Measurements from ENCODE around the gene SEC14L1.
"Not testable (repeated sequence)": the region's sequence is repeated elsewhere in the genome, so short reads cannot be mapped to it uniquely, and the experiment has no call there.

The SEC14L1 gene

DNA sequence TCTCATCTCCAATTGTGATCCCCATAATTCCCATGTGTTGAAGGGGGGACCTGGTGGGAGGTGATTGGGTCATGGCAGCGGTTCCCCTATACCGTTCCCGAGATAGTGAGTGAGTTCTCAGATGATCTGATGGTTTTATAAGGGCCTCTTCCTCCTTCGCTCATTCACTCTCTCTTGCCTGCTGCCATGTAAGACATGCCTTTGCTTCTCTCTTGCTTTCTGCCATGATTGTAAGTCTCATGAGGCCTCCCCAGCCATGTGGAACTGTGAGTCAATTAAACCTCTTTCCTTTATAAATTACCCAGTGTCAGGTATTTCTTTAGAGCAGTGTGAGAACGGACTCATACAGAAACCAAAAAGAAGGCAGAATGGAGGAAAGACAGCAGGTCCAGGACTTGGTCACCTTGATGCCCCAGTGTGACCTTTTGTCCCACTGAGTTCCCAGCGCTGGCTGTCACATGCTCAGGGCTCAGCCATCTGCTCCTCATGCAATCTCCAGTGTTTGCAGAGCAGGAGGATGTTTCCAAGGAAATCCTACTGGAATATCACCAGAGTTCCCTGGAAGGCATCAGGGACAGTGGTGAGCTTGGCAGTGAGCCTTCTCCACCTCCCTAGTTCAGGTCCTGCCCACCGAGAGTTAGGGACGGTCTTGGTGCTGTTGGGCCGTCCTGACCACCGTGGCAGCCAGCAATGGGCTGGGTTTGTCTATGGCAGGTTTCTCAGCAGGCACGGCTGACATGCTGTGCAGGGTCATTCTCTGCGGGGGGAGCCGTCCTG is 96.7 kb downstream of the SEC14L1 start:
- DNase-seq (ENCODE audit: low read depth): no peak

DNA sequence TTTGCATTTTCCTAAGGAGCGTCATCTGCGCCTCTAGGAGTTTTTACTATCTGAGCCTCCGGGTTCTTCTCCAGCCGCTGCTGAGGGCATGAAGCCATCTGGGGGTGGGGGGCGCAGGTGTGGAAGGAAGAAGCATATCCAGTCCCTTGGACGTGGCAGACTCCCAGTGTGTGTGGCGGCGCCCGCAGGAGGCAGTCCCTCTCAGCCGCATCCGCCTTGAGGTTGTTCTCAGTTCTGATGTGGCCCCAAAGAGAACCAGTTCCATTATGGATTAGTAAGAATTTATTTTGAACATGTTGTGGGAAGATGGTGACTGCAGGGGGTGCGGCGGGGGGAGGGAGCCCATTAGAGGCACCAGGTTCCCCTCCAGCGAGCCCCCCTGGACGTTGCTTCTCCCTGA is 100.2 kb downstream of the SEC14L1 start:
- DNase-seq (ENCODE audit: low read depth): no peak

DNA sequence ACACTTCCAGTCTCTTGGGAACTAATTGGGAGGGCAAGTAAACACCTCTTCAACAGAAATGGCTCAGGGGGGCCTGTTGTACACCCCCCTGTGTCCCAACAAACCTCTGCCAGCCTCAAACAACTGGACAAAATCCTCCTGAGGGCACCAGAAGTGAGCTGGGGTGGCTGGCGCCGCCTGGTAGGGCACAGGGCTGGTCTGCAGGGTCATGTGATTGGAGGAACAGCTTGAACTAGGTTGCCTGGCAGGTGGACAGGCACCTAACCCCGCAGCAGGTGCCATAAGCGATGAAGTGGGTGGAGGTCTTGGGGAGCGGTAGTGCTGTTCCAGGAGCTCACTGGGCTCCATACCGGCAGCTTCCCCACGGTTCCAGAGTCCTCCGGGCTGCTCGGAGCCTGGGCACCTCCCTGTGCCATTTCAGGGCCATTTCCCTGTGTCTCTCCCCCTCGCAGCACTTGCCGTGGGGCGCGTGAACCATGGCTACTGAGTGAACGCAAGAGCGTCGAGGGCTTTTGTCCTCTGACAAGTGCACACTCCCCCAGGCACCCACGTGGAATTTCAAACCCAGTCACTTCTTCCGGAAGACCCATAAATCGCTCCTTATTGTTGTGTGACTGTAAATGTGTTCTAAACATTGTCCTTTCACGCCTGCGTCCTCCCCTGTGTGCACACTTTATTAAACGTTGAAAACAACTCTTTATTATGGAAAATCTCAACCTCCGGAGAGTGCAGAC is 101.5 kb downstream of the SEC14L1 start:
- no peak for DNase-seq (ENCODE audit: low read depth)

DNA sequence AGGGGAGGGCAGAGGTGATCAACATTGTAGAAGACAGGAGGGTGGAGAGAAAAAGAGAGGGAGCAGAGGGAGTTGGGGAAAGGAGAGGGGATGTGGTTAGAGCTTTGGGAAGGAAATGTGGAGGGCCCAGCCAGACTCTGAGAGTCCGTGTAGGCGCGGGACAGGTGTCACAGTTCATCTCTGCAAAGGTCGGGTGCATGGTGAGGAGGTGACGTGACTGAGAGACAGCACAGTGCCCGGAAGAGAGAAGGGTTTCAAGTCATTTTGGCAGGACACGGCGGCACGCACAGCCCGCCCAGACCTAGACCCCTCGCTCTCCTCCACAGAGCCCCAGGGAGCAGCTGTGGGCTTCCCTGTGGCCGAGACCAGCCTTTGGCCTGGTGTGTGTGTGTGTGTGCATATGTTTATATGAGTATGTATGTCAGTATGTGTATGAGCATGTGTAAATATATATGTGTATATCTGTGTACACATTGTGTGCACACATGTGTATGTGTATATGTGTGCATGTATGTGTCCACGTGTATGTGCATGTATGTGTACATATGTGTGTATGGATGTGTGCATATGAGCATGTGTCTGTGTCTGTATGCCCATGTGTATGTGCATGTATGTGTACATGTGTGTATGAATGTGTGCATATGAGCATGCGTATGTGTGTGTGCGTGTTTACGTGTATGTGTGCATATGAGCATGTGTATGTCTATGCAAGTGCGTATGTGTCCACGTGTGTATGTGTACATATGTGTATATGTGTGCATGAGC is 104.6 kb downstream of the SEC14L1 start:
- DNase-seq (ENCODE audit: low read depth): no peak

DNA sequence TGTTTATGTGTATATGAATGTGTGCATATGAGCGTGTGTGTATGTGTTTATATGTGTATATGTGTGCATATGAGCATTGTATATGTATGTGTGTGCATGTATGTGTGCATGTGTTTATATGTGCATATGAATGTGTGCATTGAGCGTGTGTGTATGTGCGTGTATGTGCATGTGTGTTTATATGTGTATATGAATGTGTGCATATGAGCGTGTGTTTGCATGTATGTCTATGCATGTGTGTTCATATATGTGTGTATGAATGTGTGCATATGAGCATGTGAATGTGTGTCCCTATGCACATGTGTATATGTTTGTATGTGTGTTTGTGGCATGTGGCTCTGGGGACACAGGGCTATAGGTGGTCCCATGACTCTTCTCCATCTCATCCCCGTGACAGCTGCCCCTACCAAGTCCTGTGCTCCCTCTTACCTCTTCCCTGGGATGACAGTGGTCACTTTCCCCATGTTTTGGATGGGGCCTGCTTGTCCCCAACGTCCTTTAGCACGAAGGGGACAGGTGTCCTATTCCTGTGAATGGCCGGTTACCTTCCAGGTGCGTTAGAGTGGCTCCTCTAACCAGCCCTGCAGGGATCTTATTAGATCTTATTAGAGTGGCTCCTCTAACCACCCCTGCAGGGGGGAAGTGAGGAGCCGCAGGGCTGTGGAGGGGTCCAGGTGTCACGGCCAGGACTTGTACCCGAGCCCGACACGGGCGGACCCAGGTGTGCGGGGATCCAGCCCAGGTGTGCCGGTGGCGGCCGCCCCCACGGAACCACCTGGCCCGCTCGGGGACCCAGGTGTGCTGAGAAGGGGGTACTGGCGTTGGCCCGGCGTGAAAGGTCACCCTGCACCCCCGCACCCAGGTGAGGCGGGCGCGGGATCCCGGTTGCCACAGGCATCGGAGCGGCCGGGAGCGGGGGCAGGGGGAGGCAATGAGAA is 105.6 kb downstream of the SEC14L1 start:
- no peak for DNase-seq (ENCODE audit: low read depth)

DNA sequence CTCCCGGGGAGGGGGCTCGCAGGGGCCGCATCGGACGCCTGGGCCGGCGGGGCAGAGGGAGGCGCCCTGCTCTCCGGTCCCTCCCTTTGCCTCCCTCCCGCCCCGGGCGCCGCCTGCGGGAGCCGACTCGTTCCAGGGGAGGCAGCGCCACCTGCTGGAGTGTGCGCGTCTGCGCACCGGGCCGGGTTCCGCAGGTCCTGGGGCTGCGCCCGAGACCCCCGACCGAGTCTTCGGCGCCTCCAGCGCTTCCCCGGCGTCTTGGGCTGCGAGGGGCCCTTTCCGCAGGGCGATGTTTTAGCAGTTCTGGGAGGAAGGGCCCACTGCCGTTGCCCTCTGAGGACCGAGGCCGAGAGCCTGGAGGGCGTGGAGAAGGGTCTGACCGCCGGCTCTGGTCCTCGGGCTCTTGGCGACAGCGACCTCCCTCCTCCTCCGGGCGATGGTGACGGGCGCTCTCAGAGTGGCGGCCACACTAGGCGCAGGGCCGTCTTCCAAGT is 106.3 kb downstream of the SEC14L1 start:
- DNase-seq (ENCODE audit: low read depth): peak; percentile 80

DNA sequence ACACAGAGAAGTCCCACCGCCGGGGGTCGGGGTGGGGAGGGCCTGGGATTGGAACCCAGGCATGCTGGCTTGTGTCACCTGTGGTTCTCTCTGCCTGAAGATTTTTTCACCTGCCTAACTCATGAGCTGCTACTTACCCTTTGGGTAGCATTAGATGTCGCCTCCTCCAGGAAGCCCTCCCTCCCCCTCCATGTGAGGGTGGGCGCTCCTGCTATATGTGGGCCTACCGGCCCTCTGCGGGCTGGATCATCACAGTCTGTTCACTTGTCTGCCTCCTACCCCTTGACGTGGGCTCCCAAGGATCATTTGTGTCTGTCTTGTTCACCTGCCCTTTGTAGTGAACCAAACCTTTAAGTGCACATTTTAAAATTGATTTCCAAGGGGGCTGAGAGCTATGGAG is 106.8 kb downstream of the SEC14L1 start:
- DNase-seq (ENCODE audit: low read depth): no peak

DNA sequence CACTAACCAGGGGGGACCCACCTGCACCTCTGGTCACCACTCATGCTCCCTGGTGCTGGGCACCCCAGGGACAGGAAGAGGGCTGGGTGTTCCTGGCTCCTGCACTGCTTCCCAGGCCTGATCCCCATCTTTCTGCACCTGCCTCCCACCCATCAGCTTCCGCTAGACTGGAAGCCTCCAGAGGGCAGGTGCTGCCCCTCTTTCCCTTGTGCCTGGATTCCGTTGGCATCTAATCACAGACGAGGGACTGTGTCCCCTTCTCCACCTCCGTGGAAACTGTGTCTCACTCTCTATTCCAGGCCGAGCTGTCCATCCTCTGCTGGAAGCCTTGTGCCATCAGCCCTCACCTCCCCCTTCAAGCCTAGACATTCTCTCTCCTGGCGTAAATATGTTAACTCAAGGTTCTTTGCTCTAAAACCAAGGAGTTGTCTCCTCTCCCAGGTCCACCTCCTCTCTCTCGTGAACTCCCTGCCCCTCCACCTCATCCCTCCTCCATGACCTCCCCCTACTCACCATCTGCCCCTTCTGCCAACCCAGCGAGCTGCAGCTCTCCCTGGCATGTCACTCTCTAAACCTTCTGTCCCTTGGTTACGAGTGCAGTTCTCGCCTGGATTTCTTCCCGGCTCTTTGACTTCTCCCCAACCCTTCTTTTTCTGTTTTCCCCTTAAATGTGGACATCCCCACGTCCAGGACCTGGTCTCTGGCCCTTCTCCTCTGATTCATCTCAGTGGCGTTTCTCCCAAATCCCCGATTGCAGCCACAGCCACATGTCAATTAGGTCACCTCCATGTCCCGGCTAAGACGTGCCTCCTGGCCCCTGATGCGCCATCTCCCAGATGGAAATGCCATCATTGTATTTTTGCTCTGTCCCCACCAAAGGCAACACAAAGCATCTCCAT is 107.7 kb downstream of the SEC14L1 start:
- no peak for DNase-seq (ENCODE audit: low read depth)

DNA sequence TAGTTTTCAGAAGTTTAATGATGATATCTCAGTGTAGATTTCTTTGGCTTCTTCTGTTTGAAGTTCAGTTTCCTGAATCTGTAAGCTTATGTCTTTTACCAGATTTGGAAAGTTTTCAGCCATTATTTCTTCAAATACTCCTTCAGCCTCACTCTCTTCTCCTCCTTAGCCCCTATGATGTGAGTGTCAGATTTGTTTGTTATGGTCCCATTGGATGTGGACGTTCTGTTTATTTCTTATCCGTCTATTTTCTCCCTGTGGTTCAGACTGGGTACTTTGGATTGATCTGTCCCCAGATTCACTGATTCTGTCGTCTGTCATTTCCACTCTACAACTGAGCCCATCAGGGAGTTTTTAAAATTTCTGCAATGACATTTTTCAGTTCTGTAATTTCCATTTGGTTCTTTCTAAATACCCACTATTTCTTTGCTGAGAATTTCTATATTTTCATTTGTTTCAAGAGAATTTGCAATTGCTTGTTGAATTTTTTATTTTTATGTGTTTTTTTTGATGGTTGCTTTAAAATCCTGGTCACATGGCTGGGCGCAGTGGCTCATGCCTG is 110.9 kb downstream of the SEC14L1 start:
- DNase-seq (ENCODE audit: low read depth): no peak

DNA sequence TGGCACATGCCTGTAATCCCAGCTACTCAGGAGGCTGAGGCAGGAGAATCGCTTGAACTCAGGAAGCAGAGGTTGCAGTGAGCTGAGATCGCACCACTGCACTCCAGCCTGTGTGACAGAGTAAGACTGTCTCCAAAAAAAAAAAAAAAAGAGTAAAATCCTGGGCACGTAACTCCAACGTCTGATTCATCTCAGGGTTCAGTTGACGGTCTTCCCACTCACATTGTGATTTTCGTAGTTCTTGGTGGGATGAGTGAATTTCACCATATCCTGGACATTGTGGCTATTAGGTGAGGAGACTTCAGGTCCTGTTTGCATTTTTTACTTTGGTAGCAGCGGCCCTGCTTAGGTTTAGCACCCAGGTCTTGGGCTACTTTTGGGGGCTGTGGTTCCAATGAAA is 111.5 kb downstream of the SEC14L1 start:
- DNase-seq (ENCODE audit: low read depth): not testable (repeated sequence)

DNA sequence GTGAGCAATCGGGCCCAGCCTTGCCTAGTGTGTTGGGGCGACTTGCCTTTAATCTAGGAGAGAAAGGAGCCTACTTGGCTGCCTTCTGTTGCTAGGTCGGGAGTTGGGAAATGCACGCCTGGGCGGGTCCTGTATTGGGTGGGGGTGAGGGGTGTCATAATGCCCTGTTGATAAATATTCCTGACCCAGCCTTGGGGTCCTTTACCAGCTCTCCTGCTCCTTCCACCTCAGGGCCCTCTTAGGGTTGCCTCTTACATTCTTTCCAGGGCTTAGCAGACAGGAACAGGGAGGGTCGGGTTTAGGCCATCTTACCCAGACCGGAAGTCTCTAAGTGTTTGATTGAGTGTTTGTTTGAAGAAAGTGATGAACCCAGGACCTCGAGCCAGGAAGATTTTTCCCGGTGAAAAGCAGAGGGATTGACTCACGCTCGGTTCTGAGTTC is 112.9 kb downstream of the SEC14L1 start:
- DNase-seq (ENCODE audit: low read depth): no peak

DNA sequence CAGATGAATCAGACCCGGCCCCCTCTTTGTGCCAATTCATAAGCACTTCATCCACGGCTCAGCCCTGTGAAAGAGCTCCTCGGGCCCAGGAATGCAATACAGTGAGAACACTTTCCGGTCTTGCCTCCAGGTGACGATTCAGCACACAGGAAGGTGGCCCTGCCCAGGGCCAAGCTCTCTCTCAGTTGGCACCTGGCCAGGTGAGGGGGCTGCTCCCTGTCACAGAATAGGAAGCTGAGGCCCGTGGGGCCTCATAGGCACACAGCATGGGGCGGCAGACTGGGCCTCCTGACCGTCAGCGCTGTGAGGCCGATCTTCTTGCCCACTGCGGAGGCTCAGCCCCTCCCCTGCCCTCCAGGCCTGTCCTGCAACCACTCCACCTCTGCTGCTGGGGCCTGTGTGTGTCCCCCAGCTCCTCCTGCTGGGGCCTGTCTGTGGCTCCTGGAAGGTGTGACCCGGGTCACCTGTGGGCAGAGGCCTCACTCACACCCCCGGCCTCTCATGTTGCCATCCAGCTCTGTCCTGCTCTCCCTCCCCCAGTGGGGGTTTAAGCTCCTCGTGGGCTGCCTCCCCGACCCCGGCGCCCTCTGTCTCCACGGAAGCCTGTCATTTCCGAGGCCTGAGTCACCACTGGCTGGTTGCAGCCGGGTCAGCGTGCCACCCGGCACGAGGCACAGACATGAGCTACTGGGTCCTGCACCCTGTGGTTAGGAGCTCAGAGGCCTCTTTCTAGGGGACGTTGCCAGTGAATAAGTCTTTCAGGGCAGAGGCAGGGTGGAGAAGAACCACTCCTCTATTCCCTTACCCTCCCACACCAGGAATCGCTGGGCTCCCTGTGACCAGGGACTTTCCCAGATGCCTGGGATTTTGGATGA is 114.4 kb downstream of the SEC14L1 start:
- no peak for DNase-seq (ENCODE audit: low read depth)

DNA sequence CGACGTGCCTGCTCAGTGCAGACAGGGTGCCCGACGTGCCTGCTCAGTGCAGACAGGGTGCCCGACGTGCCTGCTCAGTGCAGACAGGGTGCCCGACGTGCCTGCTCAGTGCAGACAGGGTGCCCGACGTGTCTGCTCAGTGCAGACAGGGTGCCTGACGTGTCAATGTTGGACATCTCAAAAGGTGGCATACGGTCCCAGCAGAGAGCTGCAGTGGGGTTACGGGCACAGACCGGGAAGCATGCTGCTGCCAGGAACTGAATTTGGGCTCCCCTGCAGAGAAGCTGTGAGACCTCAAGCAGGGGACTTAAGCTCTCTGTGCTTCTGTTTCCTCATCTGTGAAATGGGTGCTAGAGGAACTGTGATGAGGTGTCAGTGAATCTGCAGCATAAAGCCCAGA is 115.2 kb downstream of the SEC14L1 start:
- DNase-seq (ENCODE audit: low read depth): not testable (repeated sequence)

DNA sequence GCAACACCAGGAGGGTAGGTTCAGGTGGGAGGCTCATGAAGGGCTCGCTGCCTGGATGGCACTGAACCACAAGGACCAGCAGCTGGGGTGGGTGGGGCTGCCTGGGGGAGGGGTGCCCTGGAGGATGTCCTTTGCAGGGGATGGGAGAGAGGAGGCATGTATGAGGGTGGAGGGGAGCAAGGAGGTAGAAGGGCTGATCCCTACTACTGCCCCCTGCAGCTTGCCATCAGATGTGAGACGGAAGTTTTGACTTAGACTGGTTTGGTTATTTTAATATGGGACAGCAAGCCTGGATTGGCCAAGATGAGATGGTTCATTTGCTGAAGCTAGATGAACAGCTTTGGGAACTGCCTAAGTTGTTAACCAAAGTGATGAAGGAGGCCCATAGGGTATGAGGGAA is 115.9 kb downstream of the SEC14L1 start:
- no peak for DNase-seq (ENCODE audit: low read depth)

DNA sequence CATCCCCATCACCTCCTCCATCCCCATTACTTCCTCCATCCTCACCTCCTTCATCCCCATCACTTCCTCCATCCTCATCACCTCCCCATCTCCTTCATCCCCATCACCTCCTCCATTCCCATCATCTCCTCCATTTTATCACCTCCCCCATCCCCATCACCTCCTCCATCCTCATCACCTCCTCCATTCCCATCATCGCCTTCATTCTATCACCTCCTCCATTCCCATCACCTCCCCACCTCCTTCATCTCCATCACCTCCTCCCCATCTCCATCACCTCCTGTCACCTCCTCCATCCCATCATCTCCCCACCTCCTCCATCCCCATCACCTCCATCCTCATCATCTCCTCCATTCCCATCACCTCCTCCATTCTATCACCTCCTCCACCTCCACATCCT is 116.4 kb downstream of the SEC14L1 start:
- DNase-seq (ENCODE audit: low read depth): no peak

DNA sequence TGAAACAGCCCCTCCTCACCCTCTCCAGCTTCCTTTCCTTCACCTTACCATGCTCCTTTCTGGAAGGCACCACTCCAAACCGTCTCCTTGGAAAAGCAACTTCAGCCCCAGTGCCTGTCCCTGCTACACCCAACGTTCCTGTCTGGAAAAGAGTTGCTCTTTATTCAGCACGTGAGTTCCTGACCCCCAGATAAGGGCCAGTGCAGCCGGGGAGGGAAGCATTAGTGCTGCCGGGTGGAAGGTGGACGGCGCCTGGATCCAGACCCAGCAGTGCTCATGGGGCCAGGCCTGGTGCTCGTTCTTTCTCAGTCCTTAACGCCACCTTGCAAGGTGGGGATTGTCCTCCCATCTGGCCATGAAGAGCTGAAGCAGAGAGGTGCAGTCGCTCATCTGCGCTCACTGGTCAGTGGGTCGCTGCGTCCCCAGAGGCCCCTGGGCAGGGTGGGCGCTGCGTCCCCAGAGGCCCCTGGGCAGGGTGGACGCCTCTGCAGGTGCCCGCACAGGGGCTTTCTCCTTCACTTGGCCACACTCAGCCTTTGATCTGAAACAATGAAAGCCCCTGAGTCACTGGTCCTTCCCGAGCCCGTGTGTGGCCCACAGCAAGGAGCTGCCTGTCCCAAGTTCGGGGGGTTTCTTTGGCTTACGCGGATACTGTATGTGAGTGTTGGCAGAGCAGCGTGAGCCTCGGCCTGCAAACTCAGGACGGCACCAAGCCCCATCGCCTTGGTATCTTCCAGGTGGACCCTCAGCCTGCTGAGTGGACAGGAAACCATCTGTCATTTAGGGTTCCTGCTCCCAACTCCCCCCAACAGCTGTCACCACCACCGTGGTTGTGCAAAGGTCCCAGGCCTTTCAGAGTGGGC is 117.1 kb downstream of the SEC14L1 start:
- DNase-seq (ENCODE audit: low read depth): no peak

DNA sequence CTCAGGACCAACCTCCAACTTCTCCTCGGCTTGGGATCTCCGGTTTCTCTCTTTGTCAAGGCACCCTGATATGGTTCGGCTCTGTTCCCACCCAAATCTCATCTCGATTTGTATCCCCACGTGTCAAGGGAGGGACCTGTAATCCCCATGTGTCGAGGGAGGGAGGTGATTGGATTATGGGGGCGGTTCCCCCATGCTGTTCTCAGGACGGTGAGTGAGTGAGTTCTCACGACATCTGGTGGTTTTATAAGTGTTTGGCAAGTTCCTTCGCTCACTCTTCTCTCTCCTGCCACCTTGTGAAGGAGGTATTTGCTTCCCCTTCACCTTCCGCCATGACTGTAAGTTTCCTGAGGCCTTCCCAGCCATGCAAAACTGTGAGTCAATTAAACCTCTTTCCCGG is 117.9 kb downstream of the SEC14L1 start:
- DNase-seq (ENCODE audit: low read depth): no peak

DNA sequence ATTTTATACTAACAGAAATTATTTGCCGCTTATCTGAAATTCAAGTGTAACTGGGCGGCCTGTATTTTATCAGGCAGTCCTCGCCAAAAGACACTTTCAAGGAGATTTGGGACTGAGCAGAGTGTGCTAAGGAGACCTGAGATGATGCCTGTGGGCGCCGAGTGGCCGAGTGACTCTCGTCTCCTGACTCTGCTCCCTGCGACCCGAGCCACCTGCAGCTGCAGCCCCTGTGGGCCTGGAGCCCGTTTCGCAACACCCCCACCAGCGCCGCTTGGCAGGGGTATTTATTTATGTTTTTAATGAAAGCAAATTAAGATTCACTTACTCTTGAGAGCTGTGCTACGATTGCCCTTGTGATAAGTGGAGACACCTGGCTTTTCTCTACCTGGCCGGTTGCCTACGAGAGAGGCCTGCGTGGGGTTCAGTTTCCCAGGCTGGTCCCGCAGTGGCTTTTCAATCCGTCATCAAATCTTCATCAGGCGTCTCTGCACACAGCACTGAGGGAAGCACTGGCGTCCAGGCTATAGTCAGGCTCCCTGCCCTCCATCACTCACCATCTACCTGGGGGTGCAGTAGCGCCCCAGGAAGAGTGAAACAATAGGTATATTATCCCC is 124.0 kb downstream of the SEC14L1 start:
- no peak for DNase-seq (ENCODE audit: low read depth)
